HEK293T (cell line): ENCODE measurements around the gene SPSB1.

Experiments used
- CTCF ChIA-PET: fragments of 350-600 bp; formaldehyde crosslinking; extraction: SDS; loops from one replicate; lab custom pipeline; 2021; ENCODE audit warnings: antibody characterized with exemption, inconsistent platforms; lab: Yijun Ruan, JAX
- POLR2A ChIA-PET: fragments of 350-600 bp; formaldehyde crosslinking; extraction: SDS; loops from one replicate; lab custom pipeline; 2020; ENCODE audit warnings: antibody characterized with exemption, inconsistent platforms; lab: Yijun Ruan, JAX
- DNase-seq: peaks from one replicate; pipeline ENCODE4 v3.0.0; 2012; ENCODE audit warnings: mixed read lengths; ENCODE audit errors: extremely low spot score
- ARNT ChIP-seq: fragments of 450-650 bp; IDR thresholded peaks from 2 replicates; pipeline ENCODE4 v1.6.1; 2017; ENCODE audit warnings: mild to moderate bottlenecking
- BHLHE40 ChIP-seq: fragments of 450-650 bp; IDR thresholded peaks from 2 replicates; pipeline ENCODE4 v1.6.1; 2016; ENCODE audit warnings: mild to moderate bottlenecking, moderate library complexity, borderline replicate concordance
- CTBP1 ChIP-seq: fragments of 450-650 bp; IDR thresholded peaks from 2 replicates; pipeline ENCODE4 v1.6.1; 2016; ENCODE audit warnings: borderline replicate concordance
- ELF4 ChIP-seq: fragments of 450-650 bp; IDR thresholded peaks from 2 replicates; pipeline ENCODE4 v1.6.1; 2017; ENCODE audit warnings: antibody characterized with exemption
- FOXA1 ChIP-seq: fragments of 450-650 bp; IDR thresholded peaks from 2 replicates; pipeline ENCODE4 v1.6.1; 2016; ENCODE audit warnings: mild to moderate bottlenecking
- FOXK2 ChIP-seq: fragments of 450-650 bp; IDR thresholded peaks from 2 replicates; pipeline ENCODE4 v1.6.1; 2016; ENCODE audit warnings: mild to moderate bottlenecking
- FOXM1 ChIP-seq: fragments of 450-650 bp; IDR thresholded peaks from 2 replicates; pipeline ENCODE4 v1.6.1; 2017; ENCODE audit warnings: mild to moderate bottlenecking, borderline replicate concordance
- HDGF ChIP-seq: fragments of 450-650 bp; IDR thresholded peaks from 2 replicates; pipeline ENCODE4 v1.6.1; 2017; ENCODE audit warnings: antibody characterized with exemption, borderline replicate concordance
- L3MBTL2 ChIP-seq: fragments of 450-650 bp; conservative IDR thresholded peaks from 2 replicates; pipeline ENCODE4 v1.6.1; 2016; ENCODE audit warnings: mild to moderate bottlenecking
- LEF1 ChIP-seq: fragments of 450-650 bp; IDR thresholded peaks from 2 replicates; pipeline ENCODE4 v1.6.1; 2017; ENCODE audit warnings: mild to moderate bottlenecking, borderline replicate concordance
- NFRKB ChIP-seq: fragments of 450-650 bp; IDR thresholded peaks from 2 replicates; pipeline ENCODE4 v1.6.1; 2016; ENCODE audit warnings: mild to moderate bottlenecking, moderate library complexity
- PKNOX1 ChIP-seq: fragments of 450-650 bp; IDR thresholded peaks from 2 replicates; pipeline ENCODE4 v1.6.1; 2016
- SP1 ChIP-seq: fragments of 450-650 bp; IDR thresholded peaks from 2 replicates; pipeline ENCODE4 v1.6.1; 2017
- SUZ12 ChIP-seq: fragments of 450-650 bp; IDR thresholded peaks from 2 replicates; pipeline ENCODE4 v1.6.1; 2016; ENCODE audit warnings: mild to moderate bottlenecking
- TARDBP ChIP-seq: fragments of 450-650 bp; IDR thresholded peaks from 2 replicates; pipeline ENCODE4 v1.6.1; 2016
- ZNF384 ChIP-seq: fragments of 450-650 bp; IDR thresholded peaks from 2 replicates; pipeline ENCODE4 v1.6.1; 2016

The SPSB1 gene

GRCh38 chr1:9315411-9316079 lies 22.9 kb downstream of the SPSB1 start:
- ChIA-PET CTCF (no interaction called here), POLR2A (no interaction called here)
- no peak for DNase-seq
- TF ChIP-seq ELF4 (no peak), LEF1 (no peak), HDGF (no peak), SP1 (no peak), ZNF384 (no peak), FOXM1 (no peak), BHLHE40 (no peak)

GRCh38 chr1:9316080-9316444 lies 23.4 kb downstream of the SPSB1 start:
- TF ChIP-seq L3MBTL2 (no peak), FOXM1 (no peak), FOXK2 (no peak), FOXA1 (no peak), SUZ12 (no peak), ZNF384 (no peak), CTBP1 (no peak), PKNOX1 (no peak), TARDBP (no peak), ELF4 (no peak), BHLHE40 (no peak), ARNT (no peak), HDGF (no peak), NFRKB (no peak), SP1 (no peak), LEF1 (no peak)
- ChIA-PET POLR2A (no interaction called here), CTCF (no interaction called here)
- DNase-seq: no peak

DNA sequence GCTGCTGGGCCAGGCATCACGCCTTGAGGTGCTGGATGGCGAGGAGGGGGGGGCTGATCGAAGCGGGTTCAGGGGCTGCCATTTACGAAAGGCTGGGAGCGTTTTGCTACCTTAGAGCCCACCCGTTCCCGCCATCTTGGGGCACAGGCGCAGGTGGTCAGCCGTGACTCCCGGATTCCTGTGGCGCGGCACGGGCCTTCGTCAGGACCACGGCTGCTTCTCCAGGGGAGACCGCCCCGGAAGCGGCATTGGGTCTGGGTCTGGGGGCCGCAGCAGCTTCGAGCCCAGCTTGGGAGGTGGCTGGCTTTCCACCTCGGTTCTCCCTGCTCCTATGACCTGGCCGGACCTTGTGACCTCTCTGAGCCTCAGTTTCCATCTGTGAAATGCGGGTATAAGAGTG lies 23.8 kb downstream of the SPSB1 start:
- TF ChIP-seq FOXK2: no peak
- TF ChIP-seq L3MBTL2: no peak
- TF ChIP-seq SP1: no peak
- TF ChIP-seq PKNOX1: no peak
- no peak for TF ChIP-seq LEF1
- no peak for TF ChIP-seq ZNF384
- TF ChIP-seq NFRKB: no peak
- TF ChIP-seq TARDBP: no peak
- no peak for TF ChIP-seq CTBP1
- TF ChIP-seq ARNT: no peak
- no peak for TF ChIP-seq HDGF
- TF ChIP-seq BHLHE40: no peak
- no peak for DNase-seq
- CTCF ChIA-PET: no interaction called here
- POLR2A ChIA-PET: no interaction called here

DNA sequence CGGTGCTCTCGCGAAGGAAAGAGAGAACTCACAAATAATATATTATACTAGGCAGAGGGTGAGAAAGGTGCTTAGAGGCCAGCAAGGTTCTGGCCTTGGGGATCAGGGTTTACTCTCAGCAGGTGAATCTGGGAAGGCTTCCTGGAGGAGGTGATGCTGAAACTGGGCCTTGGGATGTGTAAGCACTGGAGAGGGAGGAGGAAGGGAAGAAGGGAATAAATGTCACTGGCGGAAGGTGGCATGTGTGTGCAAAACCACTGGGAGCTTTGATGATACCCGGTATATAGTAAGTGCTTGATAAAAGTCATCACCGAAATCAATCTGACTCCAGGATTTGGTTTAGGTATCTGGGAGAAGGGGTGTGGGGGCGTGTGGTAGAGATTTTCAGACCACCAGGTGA lies 24.4 kb downstream of the SPSB1 start:
- ChIA-PET CTCF (interaction anchor here (0.6 kb wide), 1 partner anchor 21 kb away, joined by 4 read pairs; no protein-coding TSS in a partner anchor), POLR2A (no interaction called here)
- TF ChIP-seq NFRKB (no peak), SP1 (no peak), TARDBP (no peak), CTBP1 (no peak), L3MBTL2 (no peak), ELF4 (no peak), PKNOX1 (no peak), ARNT (no peak)
- DNase-seq: no peak

DNA sequence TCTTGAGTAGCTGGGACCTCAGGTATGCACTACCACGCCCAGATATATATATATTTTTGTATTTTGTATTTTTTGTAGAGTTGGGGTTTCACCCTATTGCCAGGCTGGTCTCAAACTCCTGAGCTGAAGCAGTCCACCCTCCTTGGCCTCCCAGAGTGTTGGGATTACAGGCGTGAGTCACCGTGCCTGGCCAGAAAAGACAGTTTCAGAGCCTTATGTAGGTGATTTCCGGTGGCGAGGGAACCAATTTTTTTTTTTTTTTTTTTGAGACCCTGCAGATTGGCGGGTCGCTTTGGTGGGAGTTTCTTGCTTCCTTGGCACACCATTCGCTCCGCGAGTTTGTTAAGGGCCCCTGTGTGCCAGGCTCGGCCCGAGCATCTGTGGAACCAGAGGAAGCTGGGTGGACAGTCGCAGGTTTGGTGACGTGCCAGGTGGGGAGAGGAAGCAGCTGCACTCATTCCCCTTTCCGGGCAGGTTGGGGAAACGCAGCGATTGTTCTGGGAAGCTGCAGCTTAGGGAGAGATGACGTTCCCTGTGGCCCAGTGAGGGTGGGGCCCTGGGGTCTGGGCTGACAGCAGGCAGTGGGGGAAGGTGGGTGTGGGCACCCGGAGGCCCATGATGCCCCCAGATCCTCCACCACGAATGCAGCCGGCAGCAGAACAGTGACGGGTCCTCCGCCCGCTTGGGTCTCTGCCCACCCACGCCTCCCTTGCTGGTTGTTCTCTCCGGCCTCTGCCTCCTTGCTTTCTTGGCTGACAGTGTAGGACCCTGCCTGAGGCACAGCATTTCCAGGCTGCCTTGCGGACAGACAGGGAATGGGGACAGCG lies 25.1 kb downstream of the SPSB1 start:
- no peak for TF ChIP-seq TARDBP
- TF ChIP-seq CTBP1: no peak
- no peak for TF ChIP-seq ZNF384
- no peak for TF ChIP-seq PKNOX1
- no peak for TF ChIP-seq BHLHE40
- no peak for TF ChIP-seq ARNT
- POLR2A ChIA-PET: no interaction called here
- CTCF ChIA-PET: interaction anchor here (0.6 to 0.7 kb wide), 2 partner anchors 20 to 37 kb away, joined by 4 to 5 read pairs; no protein-coding TSS in a partner anchor
- no peak for DNase-seq
